ENCODE data around the gene TP73. TPM values are rescaled to one million over a fixed set of nuclear protein-coding genes. Genes with fewer than 3 reads are reported as not detected.

TP73 gene
- total and polyA plus RNA-seq, 2 donors from 2014 or later: 0.54 TPM; not detected in 1

DNA sequence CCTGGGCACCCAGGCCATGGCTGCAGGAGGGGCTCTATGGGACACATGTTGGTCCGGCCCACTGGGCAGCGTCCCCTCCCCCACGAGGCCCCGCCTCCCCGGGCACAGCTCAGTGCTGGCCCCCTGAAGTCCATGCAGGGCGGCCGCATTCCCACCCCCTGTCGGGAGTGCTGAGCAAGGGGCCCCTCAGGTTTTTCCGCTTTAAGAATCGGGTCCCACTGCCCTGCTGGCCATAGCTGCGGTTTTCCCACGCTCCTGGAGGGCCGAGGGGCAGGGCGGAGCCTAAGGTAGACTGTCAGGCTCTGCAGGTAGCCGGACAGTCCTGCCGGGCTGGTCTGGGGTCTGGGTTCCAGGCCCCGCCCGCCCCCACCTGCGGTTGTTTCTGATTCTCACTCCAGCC, 56.5 kb downstream of the TP73 start:
- DNase-seq: peak in 3 of 5 donors; percentile 33 to 67 (median 42)
- no peak overlapping the region for H3K27ac ChIP-seq (ENCODE audit: low read depth in 2 of 2, low read length in 2 of 2)
- FAIRE-seq: no peak
- no peaks in the 10 kb centered on the region for H3K36me3 ChIP-seq (ENCODE audit: control insufficient read depth in 2 of 3, insufficient read depth in 3 of 3, low read length in 3 of 3)
- no peaks in the 10 kb centered on the region for H3K27me3 ChIP-seq (ENCODE audit: control insufficient read depth, insufficient read depth, low read length)
- TF ChIP-seq, protein P1, sequence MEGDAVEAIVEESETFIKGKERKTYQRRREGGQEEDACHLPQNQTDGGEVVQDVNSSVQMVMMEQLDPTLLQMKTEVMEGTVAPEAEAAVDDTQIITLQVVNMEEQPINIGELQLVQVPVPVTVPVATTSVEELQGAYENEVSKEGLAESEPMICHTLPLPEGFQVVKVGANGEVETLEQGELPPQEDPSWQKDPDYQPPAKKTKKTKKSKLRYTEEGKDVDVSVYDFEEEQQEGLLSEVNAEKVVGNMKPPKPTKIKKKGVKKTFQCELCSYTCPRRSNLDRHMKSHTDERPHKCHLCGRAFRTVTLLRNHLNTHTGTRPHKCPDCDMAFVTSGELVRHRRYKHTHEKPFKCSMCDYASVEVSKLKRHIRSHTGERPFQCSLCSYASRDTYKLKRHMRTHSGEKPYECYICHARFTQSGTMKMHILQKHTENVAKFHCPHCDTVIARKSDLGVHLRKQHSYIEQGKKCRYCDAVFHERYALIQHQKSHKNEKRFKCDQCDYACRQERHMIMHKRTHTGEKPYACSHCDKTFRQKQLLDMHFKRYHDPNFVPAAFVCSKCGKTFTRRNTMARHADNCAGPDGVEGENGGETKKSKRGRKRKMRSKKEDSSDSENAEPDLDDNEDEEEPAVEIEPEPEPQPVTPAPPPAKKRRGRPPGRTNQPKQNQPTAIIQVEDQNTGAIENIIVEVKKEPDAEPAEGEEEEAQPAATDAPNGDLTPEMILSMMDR (IDR thresholded peaks at IDR 0.05; ENCODE audit: borderline replicate concordance, extremely low read depth, insufficient read depth): no peak
- intact Hi-C loops (cut with DNase I): no loop called here
- no peaks in the 10 kb centered on the region for H3K9me3 ChIP-seq (ENCODE audit: control insufficient read depth in 2 of 3, insufficient read depth in 1 of 3, low read length in 3 of 3)
- H3K4me3 ChIP-seq (ENCODE audit: low read length in 3 of 3): no peak overlapping the region
- H3K4me1 ChIP-seq (ENCODE audit: control insufficient read depth in 2 of 3, insufficient read depth in 2 of 3, low read depth in 1 of 3, low read length in 3 of 3): no peaks in the 10 kb centered on the region
- no peak overlapping the region for H3K9ac ChIP-seq (ENCODE audit: low read length in 3 of 3)

GRCh38 chr1:3710251-3710650, 57.9 kb downstream of the TP73 start:
- H3K36me3 ChIP-seq (ENCODE audit: control insufficient read depth in 2 of 3, insufficient read depth in 3 of 3, low read length in 3 of 3): no peaks in the 10 kb centered on the region
- intact Hi-C loops (cut with DNase I): no loop called here
- H3K4me1 ChIP-seq (ENCODE audit: control insufficient read depth in 2 of 3, insufficient read depth in 2 of 3, low read depth in 1 of 3, low read length in 3 of 3): no peaks in the 10 kb centered on the region
- TF ChIP-seq, protein P1 (IDR thresholded peaks at IDR 0.05; ENCODE audit: borderline replicate concordance, extremely low read depth, insufficient read depth): no peak
- DNase-seq (no peak), FAIRE-seq (no peak)
- H3K9ac ChIP-seq (ENCODE audit: low read length in 3 of 3): no peak overlapping the region
- H3K27ac ChIP-seq (ENCODE audit: low read depth in 2 of 2, low read length in 2 of 2): no peak overlapping the region
- H3K27me3 ChIP-seq (ENCODE audit: control insufficient read depth, insufficient read depth, low read length): no peaks in the 10 kb centered on the region
- no peaks in the 10 kb centered on the region for H3K9me3 ChIP-seq (ENCODE audit: control insufficient read depth in 2 of 3, insufficient read depth in 1 of 3, low read length in 3 of 3)
- H3K4me3 ChIP-seq (ENCODE audit: low read length in 3 of 3): no peak overlapping the region

GRCh38 chr1:3711381-3711779, 59.1 kb downstream of the TP73 start:
- Histone ChIP-seq H3K36me3 (ENCODE audit: control insufficient read depth in 2 of 3, insufficient read depth in 3 of 3, low read length in 3 of 3) (no peaks in the 10 kb centered on the region), H3K27ac (ENCODE audit: low read depth in 2 of 2, low read length in 2 of 2) (no peak overlapping the region), H3K4me3 (ENCODE audit: low read length in 3 of 3) (no peak overlapping the region), H3K4me1 (ENCODE audit: control insufficient read depth in 2 of 3, insufficient read depth in 2 of 3, low read depth in 1 of 3, low read length in 3 of 3) (no peaks in the 10 kb centered on the region), H3K9ac (ENCODE audit: low read length in 3 of 3) (no peak overlapping the region), H3K27me3 (ENCODE audit: control insufficient read depth, insufficient read depth, low read length) (no peaks in the 10 kb centered on the region), H3K9me3 (ENCODE audit: control insufficient read depth in 2 of 3, insufficient read depth in 1 of 3, low read length in 3 of 3) (no peaks in the 10 kb centered on the region)
- TF ChIP-seq, protein P1 (IDR thresholded peaks at IDR 0.05; ENCODE audit: borderline replicate concordance, extremely low read depth, insufficient read depth): no peak
- intact Hi-C loops (cut with DNase I): no loop called here
- no peak for FAIRE-seq
- no peak for DNase-seq

DNA sequence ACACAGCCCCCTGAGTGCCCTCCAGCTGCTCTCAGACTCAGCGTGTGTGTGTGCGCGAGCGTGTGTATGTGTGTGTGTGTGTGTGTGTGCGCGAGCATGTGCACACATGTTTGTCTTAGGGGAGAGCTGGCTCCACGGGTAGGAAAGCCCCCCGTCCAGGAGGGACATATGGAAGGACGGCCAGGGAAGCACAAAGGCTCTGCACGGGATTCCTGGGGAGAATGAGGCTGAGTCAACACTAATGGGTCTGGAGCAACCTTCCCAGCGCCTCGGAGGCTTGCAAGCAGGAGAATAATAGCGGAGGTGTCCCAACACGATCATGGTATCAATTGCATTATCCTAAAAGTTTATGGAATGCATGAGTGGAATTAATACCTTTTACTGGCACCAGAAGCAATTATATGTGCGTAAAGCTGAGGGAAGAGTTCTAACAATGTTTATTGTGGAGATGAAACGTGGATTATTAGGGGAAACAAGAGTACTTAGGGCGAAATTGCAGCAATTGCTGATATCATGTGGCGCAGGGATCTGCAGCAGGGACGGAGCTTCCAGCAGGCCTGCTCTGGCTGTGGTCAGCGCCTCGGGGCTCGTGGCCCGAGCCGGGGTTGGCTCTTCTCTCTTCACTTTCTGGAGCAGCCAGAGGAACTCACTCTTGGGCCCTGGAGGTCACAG, 59.6 kb downstream of the TP73 start:
- no peaks in the 10 kb centered on the region for H3K4me1 ChIP-seq (ENCODE audit: control insufficient read depth in 2 of 3, insufficient read depth in 2 of 3, low read depth in 1 of 3, low read length in 3 of 3)
- no peak for DNase-seq
- FAIRE-seq: no peak
- H3K9ac ChIP-seq (ENCODE audit: low read length in 3 of 3): no peak overlapping the region
- intact Hi-C loops (cut with DNase I): no loop called here
- no peaks in the 10 kb centered on the region for H3K27me3 ChIP-seq (ENCODE audit: control insufficient read depth, insufficient read depth, low read length)
- TF ChIP-seq, protein P1 (IDR thresholded peaks at IDR 0.05; ENCODE audit: borderline replicate concordance, extremely low read depth, insufficient read depth): no peak
- no peaks in the 10 kb centered on the region for H3K36me3 ChIP-seq (ENCODE audit: control insufficient read depth in 2 of 3, insufficient read depth in 3 of 3, low read length in 3 of 3)
- no peak overlapping the region for H3K27ac ChIP-seq (ENCODE audit: low read depth in 2 of 2, low read length in 2 of 2)
- no peaks in the 10 kb centered on the region for H3K9me3 ChIP-seq (ENCODE audit: control insufficient read depth in 2 of 3, insufficient read depth in 1 of 3, low read length in 3 of 3)
- H3K4me3 ChIP-seq (ENCODE audit: low read length in 3 of 3): no peak overlapping the region

Data from kidney (tissue), 14 donors.